Measurements from ENCODE around the gene SETD3. TPM values are rescaled to one million over a fixed set of nuclear protein-coding genes. Genes with fewer than 3 reads are reported as not detected.
"Not testable (repeated sequence)": the region's sequence is repeated elsewhere in the genome, so short reads cannot be mapped to it uniquely, and the experiment has no call there.

The SETD3 gene
- total RNA-seq, 1 donor = 31.5 TPM

DNA sequence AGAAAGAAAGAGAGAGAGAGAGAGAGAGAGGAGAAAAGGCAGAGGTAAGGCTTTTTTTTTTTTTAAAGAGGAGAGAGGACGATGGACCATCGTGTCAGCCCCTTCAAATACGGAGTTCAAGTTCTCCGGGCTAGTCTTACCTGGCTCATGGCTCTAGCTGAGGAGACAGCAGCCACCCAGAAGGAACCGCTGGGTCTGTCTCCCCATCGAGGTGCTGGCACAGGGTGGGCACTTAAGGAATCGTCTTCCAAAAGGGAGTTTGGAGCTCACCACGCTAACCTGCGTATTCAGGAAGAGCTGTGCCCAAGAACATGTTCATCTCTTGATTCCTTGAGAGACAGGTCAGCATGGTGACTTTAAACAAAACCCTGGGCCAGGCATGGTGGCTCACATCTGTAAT lies 102.7 kb downstream of the SETD3 start:
- no peak for DNase-seq (ENCODE audit: low read depth in 2 of 3, low spot score in 2 of 3)

GRCh38 chr14:99374964-99375363 lies 105.7 kb downstream of the SETD3 start:
- no peak for DNase-seq (ENCODE audit: low read depth in 2 of 3, low spot score in 2 of 3)

- no peak for DNase-seq (ENCODE audit: low read depth in 2 of 3, low spot score in 2 of 3)
Measured at GRCh38 chr14:99363616-99364290, 116.9 kb downstream of the SETD3 start.

GRCh38 chr14:99363051-99363450 lies 117.6 kb downstream of the SETD3 start:
- DNase-seq (ENCODE audit: low read depth in 2 of 3, low spot score in 2 of 3) = no peak

DNA sequence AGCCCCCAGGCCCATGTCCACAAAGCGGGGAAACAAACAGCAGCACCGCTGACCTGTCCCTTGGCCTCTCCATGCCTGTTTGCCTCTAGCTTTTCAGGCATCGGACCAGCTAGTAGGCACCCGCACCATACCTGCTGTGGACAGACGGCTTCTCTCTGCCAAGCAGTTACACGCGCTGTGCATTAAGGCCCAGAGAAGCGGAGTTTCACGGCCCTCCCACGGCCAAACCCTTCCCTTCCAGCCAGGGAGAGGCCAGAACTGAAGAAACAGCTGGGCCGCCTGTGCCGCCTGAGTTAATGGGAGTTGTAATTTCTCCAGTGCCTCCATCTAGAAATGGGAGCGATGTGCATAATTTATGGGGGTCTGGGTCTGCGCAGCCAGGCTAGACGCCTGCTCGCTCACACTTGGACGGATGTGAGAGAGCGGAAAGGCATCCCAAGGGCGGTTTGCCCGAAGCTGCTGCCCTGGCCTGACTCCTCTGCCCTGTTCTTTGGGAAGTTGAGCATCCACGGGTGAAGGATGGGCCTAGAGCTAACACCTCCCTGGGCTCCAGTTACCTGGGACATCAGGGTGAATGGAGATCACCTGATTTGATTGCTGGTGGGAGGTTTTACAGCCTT lies 119.0 kb downstream of the SETD3 start:
- no peak for DNase-seq (ENCODE audit: low read depth in 2 of 3, low spot score in 2 of 3)

- DNase-seq (ENCODE audit: low read depth in 2 of 3, low spot score in 2 of 3) = no peak
Measured at GRCh38 chr14:99360774-99361595, 119.7 kb downstream of the SETD3 start.

- no peak for DNase-seq (ENCODE audit: low read depth in 2 of 3, low spot score in 2 of 3)
Measured at GRCh38 chr14:99359906-99360305, 120.8 kb downstream of the SETD3 start.

DNA sequence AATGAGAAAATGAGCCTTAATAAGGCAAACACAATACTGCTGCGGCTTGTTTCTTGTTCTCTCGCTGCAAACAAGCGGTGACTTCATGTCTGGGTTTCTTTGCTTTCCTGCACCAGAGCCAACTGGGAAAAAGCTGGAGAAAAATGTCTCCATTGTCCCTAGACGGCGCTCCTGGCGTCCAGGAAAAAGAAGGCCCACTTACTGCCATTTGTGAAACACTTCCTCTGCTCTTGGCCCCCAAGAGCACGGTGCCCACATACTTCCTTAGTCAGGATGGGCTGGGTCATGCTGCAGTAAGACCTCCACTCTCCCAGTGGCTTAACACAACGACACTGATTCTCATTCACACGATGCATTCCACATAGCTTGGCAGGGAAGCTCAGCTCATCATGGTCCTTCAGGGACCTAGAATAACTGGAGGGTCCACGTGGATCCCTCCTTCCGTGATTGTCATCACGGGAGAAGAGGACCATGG lies 122.7 kb downstream of the SETD3 start:
- no peak for DNase-seq (ENCODE audit: low read depth in 2 of 3, low spot score in 2 of 3)

- DNase-seq (ENCODE audit: low read depth in 2 of 3, low spot score in 2 of 3) = no peak
Measured at GRCh38 chr14:99357151-99357915, 123.3 kb downstream of the SETD3 start.

- no peak for DNase-seq (ENCODE audit: low read depth in 2 of 3, low spot score in 2 of 3)
Measured at GRCh38 chr14:99356031-99356608, 124.5 kb downstream of the SETD3 start.

DNA sequence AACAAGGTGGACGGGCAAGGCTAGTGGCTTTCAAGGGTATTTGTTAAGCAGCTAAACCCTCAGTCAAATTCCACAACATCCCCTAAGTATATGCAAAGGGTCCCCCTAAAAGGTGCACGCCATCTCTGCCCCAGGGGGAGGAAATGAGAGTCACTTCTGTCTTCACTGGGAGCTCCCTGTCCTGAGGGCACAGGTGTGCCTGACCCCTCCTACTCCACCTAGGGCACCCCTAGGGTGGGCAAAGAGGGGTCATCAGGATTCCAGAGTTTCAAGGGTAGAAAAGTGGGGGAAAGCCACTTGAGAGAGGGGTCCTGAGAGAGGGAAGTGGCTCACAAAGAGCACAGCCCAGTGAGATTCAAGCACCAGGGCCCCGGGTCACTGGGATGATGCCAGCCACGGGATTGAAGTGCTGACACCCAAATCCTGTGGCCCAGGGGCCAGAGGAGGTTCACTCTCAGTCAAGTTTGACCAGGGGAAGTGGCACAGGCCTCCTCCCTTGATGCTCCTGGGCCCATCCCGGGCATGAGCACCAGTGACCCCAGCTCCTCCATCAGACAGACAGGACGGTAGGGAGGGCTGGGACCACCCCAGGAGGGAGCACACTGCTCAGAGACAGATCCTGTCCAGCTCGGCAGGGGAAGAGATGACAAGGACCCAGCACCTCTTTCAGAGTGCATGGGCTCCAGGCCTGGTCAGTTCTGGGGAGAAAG lies 126.3 kb downstream of the SETD3 start:
- DNase-seq (ENCODE audit: low read depth in 2 of 3, low spot score in 2 of 3) = no peak

GRCh38 chr14:99352688-99353280 lies 127.9 kb downstream of the SETD3 start:
- no peak for DNase-seq (ENCODE audit: low read depth in 2 of 3, low spot score in 2 of 3)

GRCh38 chr14:99351166-99352007 lies 129.3 kb downstream of the SETD3 start:
- no peak for DNase-seq (ENCODE audit: low read depth in 2 of 3, low spot score in 2 of 3)

- no peak for DNase-seq (ENCODE audit: low read depth in 2 of 3, low spot score in 2 of 3)
Measured at GRCh38 chr14:99350751-99351150, 129.9 kb downstream of the SETD3 start.

DNA sequence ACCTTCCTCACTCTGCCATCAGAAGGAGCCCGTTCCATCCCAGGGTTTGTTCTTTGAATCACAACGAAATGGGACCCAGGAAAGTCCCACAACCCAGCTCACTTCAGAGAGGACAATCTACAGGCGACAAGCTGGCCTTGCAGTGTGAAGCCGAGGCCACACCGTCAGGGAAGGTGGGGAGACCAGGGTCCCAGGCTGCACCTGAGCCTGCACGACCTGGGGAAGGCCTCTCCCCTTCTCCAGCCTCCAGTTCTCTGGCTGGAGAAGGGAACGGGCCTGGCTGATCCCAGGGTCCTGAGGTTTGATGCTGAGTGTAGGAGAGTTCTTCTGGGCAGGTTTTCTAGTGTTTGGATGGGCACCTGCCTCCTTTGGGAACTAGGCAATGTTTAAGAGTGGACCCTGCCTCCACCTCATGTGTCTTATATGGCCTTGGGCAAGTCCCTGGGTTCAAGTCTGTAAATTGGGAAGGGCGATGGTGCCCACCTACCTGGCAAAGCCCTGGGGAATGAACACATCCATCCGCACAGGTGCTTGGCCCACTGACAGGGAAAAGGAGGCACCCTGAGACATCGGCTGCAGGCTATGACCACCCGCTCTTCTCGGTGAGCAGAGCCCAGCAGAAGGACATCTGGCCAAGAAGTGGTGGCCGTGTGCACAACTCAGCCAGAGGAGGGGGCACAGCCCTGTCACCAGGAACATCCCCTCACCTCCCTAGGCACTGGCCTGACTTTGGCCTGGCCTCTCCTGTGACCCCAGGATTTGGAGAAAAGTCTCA lies 130.8 kb downstream of the SETD3 start:
- DNase-seq (ENCODE audit: low read depth in 2 of 3, low spot score in 2 of 3) = no peak

GRCh38 chr14:99348816-99349614 lies 131.6 kb downstream of the SETD3 start:
- no peak for DNase-seq (ENCODE audit: low read depth in 2 of 3, low spot score in 2 of 3)

GRCh38 chr14:99348231-99348630 lies 132.4 kb downstream of the SETD3 start:
- not testable (repeated sequence) for DNase-seq (ENCODE audit: low read depth in 2 of 3, low spot score in 2 of 3)

All from hematopoietic multipotent progenitor cell (in vitro differentiated cells).